HL-60 (cell line): ENCODE results near the gene GALNT1.

Experiments
- CTCF ChIP-seq: IDR thresholded peaks from one replicate; pipeline ENCODE4 v1.5.1; 2011; ENCODE audit warnings: low read length, control low read depth, inconsistent platforms; ENCODE audit not compliant: insufficient read depth
- POLR2AphosphoS5 ChIP-seq: IDR thresholded peaks from 2 replicates; pipeline ENCODE4 v1.6.1; 2012; ENCODE audit warnings: low read depth

GRCh38 chr18:35634323-35634722 lies 52.8 kb downstream of the GALNT1 start:
- TF ChIP-seq CTCF = no peak
- no peak for TF ChIP-seq POLR2AphosphoS5
